Omental fat pad (tissue), 4 donors: ENCODE data around the gene CCT6A. TPM values are rescaled to one million over a fixed set of nuclear protein-coding genes. Genes with fewer than 3 reads are reported as not detected.
"Not testable (repeated sequence)": the region's sequence is repeated elsewhere in the genome, so short reads cannot be mapped to it uniquely, and the experiment has no call there.

Experiments used
- ATAC-seq: fragments of 150-250 bp; one replicate; pipeline ENCODE4 v1.9.1; 2016; ENCODE audit warnings: mild to moderate bottlenecking, moderate library complexity; ENCODE audit not compliant: low FRiP score
- DNase-seq: peaks from one replicate; pipeline ENCODE4 v3.0.0-alpha.2; 2019; ENCODE audit warnings: low spot score
- total RNA-seq, 4 donors: library from RNA; depleted of rRNA; stranded (reverse); fragments of >200 nt; gene quantifications; one replicate each; pipeline ENCODE4 v1.1.0, GENCODE V29; 2016
- TF ChIP-seq, protein P1 (sequence below), 3 donors: fragments of 450-650 bp; IDR thresholded peaks; one replicate each; pipeline ENCODE4 v1.5.1; 2016 to 2017; ENCODE audit warnings: antibody characterized with exemption in 3 of 3, mild to moderate bottlenecking in 3 of 3, moderate library complexity in 2 of 3

Gene CCT6A, protein sequence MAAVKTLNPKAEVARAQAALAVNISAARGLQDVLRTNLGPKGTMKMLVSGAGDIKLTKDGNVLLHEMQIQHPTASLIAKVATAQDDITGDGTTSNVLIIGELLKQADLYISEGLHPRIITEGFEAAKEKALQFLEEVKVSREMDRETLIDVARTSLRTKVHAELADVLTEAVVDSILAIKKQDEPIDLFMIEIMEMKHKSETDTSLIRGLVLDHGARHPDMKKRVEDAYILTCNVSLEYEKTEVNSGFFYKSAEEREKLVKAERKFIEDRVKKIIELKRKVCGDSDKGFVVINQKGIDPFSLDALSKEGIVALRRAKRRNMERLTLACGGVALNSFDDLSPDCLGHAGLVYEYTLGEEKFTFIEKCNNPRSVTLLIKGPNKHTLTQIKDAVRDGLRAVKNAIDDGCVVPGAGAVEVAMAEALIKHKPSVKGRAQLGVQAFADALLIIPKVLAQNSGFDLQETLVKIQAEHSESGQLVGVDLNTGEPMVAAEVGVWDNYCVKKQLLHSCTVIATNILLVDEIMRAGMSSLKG
- total RNA-seq: 100 to 1,000 TPM in 2 of 4 donors, 10 to 100 TPM in 2; 68.9 to 150 (median 106) TPM

DNA sequence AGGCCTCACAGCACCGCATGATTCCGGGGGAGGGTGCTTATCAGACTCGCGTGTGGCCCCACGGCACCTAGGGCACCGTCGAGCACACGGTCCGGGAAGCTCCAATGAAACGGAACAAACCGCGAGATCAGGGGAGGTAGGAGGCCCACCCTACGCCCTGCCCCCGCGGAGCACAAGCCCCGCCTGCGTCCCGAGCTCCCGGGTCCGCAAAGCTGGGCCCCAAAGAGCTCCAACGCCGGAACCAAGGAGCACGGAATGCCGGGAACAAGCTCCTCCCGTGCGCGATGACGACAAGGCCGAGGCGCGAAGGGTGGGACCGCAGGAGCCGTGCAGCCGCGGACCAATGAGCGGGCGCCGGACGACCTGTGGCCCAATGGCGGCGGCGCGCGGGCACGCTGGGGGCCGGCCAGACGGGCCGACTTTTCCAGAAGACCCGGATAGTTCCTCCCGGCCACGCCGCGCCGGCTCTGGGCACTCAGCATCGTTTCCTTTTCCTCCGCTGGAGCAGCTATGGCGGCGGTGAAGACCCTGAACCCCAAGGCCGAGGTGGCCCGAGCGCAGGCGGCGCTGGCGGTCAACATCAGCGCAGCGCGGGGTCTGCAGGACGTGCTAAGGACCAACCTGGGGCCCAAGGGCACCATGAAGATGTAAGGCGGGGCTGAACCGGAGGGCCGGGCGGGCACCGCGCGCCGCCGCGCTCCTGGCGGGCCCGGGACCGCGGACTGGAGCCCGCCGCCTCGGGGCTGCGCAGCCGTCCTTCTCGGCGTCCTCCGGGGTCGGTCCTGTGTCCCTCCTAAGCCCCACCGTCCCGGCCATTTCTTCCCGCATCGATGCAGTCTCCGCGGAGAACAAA is at the start of gene CCT6A, which contains the start of gene PSPH:
TSS of gene CCT6A (plus strand) at position 427 of the 853 bp plus-strand sequence. CDS start at position 511, 84 bp downstream.
TSS of gene PSPH (minus strand) at position 106 of the 853 bp plus-strand sequence. CDS start 30,232 bp downstream, outside the sequence.
- DNase-seq (peak; percentile 87), ATAC-seq (peak; percentile 98)
- TF ChIP-seq, protein P1, sequence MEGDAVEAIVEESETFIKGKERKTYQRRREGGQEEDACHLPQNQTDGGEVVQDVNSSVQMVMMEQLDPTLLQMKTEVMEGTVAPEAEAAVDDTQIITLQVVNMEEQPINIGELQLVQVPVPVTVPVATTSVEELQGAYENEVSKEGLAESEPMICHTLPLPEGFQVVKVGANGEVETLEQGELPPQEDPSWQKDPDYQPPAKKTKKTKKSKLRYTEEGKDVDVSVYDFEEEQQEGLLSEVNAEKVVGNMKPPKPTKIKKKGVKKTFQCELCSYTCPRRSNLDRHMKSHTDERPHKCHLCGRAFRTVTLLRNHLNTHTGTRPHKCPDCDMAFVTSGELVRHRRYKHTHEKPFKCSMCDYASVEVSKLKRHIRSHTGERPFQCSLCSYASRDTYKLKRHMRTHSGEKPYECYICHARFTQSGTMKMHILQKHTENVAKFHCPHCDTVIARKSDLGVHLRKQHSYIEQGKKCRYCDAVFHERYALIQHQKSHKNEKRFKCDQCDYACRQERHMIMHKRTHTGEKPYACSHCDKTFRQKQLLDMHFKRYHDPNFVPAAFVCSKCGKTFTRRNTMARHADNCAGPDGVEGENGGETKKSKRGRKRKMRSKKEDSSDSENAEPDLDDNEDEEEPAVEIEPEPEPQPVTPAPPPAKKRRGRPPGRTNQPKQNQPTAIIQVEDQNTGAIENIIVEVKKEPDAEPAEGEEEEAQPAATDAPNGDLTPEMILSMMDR (IDR thresholded peaks at IDR 0.05): no peak

DNA sequence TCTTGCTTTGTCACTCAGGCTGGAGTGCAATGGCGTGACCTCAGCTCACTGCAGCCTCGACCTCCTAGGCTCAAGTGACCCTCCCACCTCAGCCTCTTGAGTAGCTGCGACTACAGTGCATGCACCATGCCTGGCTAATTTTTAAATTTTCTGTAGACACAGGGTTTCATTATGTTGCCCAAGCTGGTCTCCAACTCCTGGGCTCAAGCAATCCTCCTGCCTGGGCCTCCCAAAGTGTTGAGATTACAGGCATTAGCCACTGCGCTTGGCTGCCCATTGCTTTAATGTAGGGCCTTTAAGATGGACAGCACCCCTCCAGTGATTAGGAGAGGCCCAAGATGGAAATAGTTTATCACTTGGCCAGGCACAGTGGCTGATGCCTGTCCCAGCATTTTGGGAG is 47.8 kb upstream of the CCT6A start:
- DNase-seq (no peak), ATAC-seq (no peak)
- TF ChIP-seq, protein P1 (IDR thresholded peaks at IDR 0.05): no peak

DNA sequence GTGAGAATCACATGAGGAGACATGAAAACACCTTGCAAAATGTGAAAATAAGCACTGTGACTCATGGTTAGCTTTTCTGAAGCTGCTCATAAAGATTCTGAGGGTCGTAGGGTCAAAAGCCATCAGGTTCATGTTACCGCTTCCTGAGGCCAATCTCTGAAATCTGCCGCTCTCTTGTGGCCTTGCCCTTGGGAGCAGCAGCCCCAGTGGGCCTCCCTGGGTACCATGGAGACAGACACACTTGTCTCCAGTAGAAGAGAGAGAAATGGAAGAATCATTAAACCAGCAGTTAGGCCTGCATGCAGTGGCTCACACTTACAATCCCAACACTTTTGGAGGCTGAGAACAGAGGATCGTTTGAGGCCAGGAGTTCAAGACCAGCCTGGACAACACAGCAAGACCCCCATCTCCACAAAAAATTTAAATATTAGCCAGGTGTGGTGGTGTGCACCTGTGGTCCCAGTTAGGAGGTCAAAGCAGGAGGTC is 44.4 kb upstream of the CCT6A start:
- ATAC-seq: no peak
- TF ChIP-seq, protein P1 (IDR thresholded peaks at IDR 0.05): no peak
- no peak for DNase-seq

DNA sequence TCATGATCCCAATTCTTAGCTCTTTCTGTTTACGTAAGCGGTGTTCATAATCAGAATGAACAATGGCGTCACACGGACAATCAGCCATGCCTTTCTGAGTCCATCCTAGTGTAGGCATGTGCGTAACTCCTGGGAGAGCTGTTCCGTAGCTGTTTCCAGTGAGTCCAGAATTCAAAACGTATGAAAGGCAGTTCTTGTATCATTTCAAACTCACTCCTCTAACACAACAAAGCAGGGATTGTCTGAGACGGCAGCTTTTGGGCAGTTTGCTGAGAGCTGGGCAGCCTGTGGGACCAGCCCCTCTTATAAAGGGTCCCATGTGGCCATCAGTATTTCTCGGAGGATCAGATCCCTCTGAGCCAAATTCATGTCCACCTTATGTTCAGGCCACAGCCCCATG is 43.7 kb upstream of the CCT6A start:
- DNase-seq (no peak), ATAC-seq (no peak)
- TF ChIP-seq, protein P1 (IDR thresholded peaks at IDR 0.05): no peak

DNA sequence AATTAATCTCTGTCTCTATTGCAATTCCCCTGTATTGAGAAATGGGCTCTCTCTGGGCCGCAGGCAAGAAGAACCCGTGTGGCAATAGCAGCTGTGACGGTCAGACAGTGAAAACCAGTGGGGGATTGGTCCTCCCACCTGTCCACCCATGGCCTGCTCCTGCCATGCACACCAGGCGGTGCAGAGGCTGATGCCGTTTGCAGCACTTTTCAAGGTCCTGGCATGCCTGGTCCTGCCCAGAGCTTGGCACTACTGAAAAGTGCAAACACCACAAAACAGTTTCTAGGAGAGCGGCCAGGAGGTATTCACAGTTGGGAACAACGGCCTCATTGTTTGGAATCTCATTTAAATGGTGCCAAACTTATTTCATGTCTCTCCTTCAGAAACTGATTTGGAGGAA is 41.9 kb upstream of the CCT6A start:
- TF ChIP-seq, protein P1 (IDR thresholded peaks at IDR 0.05): no peak
- ATAC-seq (no peak), DNase-seq (no peak)

DNA sequence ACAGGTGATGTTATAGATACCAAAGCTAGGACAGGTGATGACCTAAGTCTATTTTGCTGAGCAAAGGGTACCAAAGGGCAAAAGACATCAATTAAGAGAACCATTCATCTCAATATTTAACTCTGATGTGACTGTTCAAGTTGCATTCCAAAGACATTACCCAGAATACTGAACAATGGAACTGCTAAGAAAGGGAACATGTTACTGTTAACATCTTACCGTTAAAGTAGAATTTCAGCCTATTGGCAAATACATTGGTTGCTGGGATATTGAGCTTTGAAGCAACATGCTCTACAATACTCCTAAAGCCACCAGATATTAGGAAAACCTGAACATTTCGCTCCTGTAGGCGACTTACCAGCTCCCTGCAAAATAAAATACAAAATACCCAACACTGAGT is 34.5 kb upstream of the CCT6A start:
- DNase-seq, ATAC-seq: not testable (repeated sequence)

DNA sequence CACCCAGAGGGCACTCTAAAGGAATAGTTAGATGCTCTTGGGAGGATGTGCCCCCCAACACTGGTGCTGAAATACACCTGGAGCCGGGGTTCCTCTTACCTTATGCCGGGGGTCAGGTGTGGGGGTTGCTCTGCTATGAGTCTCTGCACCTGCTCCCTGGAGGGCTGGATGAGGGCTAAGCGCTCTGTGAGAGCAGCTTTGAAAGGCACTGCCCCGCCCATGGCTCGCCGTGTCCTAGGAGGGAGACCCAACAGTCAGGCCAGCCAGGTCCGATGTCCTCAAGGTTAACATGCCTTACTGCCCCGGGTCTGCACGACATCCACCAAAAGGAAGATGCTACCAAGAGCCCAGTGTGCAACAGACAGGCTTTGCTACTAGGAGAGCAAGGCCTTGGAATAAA is 32.1 kb upstream of the CCT6A start:
- TF ChIP-seq, protein P1 (IDR thresholded peaks at IDR 0.05): no peak
- ATAC-seq (no peak), DNase-seq (no peak)
